Hematopoietic multipotent progenitor cell treated with erythropoietin and hydrocortisone succinate and interleukin-3 and kit ligand, for 15 days (in vitro differentiated cells): ENCODE results near the gene HIGD1A.

Experiments used
- DNase-seq: peaks from one replicate; pipeline ENCODE4 v3.0.0-alpha.2; 2015; ENCODE audit warnings: low spot score

HIGD1A gene

DNA sequence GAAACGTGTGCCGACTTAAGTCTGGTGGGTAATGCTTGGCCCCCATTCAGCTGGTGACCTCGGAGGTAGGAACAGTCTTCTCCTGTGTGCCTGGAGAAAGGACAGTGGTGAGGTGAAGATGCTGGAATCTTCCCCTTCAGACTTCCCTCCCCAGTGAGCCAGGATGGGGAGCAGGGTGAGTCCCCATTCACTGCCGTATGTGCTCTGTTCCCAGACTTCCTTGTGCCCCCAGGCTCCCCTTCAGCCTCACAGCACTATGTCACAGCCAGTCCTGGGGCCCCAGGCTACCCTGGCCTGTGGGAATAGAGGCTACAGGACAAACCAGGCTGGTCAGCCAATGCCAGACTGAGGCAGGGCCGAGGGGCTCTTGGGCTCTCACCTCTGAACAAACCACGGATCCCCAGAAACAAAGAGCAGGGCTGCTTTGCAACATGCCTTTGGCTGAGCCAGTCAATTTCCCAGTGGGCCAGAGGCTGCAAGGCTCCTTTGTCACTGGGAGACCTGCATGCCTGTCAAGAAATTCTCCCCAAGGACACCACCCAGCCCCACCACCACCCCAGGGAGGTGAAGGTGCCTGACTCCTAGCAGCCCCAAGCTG is 69.9 kb downstream of the HIGD1A start:
- DNase-seq: no peak

DNA sequence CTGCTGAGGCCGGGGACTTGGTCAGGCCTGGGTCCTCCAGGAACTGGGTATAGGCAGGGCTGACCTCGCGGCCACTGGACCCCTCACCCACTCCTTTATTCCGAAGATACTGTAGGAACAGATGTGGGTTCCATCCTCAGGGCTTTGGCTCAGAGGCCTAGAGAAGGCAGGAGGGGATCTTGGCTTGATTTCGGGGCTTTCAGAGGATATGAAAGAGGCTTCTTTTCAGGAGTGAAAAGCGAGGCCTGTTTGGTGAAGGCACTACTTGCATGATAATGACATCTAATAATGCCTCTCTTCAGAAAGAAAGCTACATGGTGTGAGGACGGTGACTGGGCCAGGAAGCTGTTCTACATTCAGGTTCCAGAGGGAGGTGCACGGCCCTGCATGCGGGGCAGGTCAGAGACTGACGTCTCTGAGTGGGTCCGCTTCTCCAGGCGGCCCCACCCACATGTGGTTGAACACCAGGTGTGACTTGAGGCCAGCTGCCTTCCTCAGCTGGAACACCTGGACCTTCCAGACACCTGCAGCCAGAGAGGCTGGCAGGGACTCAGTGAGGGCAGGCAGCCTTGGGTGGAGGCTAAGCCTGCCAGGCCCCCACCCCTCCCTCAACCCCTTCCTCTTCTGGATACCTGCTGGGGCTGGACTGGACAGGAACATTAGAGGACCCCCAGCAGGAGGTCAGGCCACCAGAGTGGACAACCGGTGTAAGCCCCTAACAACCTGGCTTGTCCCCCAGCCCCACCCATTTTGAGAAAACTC is 70.6 kb downstream of the HIGD1A start:
- no peak for DNase-seq
